H1 (cell line): ENCODE results near the gene HBEGF.

Source experiments
- EZH2 ChIP-seq: fragments of 200-600 bp; sonication (generic); IDR thresholded peaks from 2 replicates; pipeline ENCODE4 v1.7.1; 2012; ENCODE audit warnings: low read depth, mild to moderate bottlenecking, moderate library complexity, low read length, inconsistent platforms; ENCODE audit not compliant: severe bottlenecking
- JUN ChIP-seq: IDR thresholded peaks from 2 replicates; pipeline ENCODE4 v1.6.1; 2011; ENCODE audit warnings: low read depth, mild to moderate bottlenecking, improper control_type of control experiment, low read length
- POLR2A ChIP-seq, 2 experiments: IDR thresholded peaks; 1 replicate in 1 of 2; 2 replicates in 1 of 2; pipeline ENCODE4 v1.6.1; 2011; ENCODE audit warnings: low read depth in 2 of 2, low read length in 2 of 2, mild to moderate bottlenecking in 2 of 2; ENCODE audit errors: control extremely low read depth in 1 of 2
- TF ChIP-seq, protein P1 (sequence below), 3 experiments: IDR thresholded peaks; 1 replicate in 2 of 3; 2 replicates in 1 of 3; pipeline versions ENCODE4 v1.5.1 to v1.6.1; 2011; ENCODE audit warnings: low read length in 3 of 3, mild to moderate bottlenecking in 3 of 3, inconsistent platforms in 2 of 3, low read depth in 1 of 3, moderate library complexity in 1 of 3; ENCODE audit not compliant: insufficient read depth in 1 of 3; ENCODE audit errors: control extremely low read depth in 1 of 3

- TF ChIP-seq, protein P1, sequence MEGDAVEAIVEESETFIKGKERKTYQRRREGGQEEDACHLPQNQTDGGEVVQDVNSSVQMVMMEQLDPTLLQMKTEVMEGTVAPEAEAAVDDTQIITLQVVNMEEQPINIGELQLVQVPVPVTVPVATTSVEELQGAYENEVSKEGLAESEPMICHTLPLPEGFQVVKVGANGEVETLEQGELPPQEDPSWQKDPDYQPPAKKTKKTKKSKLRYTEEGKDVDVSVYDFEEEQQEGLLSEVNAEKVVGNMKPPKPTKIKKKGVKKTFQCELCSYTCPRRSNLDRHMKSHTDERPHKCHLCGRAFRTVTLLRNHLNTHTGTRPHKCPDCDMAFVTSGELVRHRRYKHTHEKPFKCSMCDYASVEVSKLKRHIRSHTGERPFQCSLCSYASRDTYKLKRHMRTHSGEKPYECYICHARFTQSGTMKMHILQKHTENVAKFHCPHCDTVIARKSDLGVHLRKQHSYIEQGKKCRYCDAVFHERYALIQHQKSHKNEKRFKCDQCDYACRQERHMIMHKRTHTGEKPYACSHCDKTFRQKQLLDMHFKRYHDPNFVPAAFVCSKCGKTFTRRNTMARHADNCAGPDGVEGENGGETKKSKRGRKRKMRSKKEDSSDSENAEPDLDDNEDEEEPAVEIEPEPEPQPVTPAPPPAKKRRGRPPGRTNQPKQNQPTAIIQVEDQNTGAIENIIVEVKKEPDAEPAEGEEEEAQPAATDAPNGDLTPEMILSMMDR (IDR thresholded peaks at IDR 0.05; ENCODE audit: control extremely low read depth in 1 of 3, insufficient read depth in 1 of 3, low read depth in 1 of 3, low read length in 3 of 3), result no peak
- no peak for TF ChIP-seq EZH2
- no peak for TF ChIP-seq JUN
- TF ChIP-seq POLR2A (IDR thresholded peaks at IDR 0.05; ENCODE audit: control extremely low read depth in 1 of 2, low read depth in 2 of 2, low read length in 2 of 2), result no peak
Measured at GRCh38 chr5:140366589-140367255, 20.3 kb upstream of the HBEGF start.
